OCI-LY1 (cell line): ENCODE measurements around the gene PABPN1L.

Experiments used
- H2AFZ ChIP-seq: fragments of 200-600 bp; sonication (generic), shearing (Covaris generic); 2 replicates; pipeline ENCODE4 v1.6.0; 2014; ENCODE audit warnings: antibody characterized with exemption, mild to moderate bottlenecking, low read length
- H3F3A ChIP-seq: fragments of 200-600 bp; sonication (generic), shearing (Covaris generic); 2 replicates; pipeline ENCODE4 v1.6.0; 2014; ENCODE audit warnings: mild to moderate bottlenecking, antibody characterized with exemption, low read length, moderate library complexity; ENCODE audit not compliant: insufficient read depth
- H3K27ac ChIP-seq: fragments of 200-600 bp; sonication (generic); 2 replicates; pipeline ENCODE4 v1.5.1; 2014; ENCODE audit warnings: low read length, mixed run types, mild to moderate bottlenecking, low read depth; ENCODE audit not compliant: poor library complexity, severe bottlenecking
- H3K27me3 ChIP-seq: fragments of 200-600 bp; sonication (generic); 2 replicates; pipeline ENCODE4 v1.6.0; 2014; ENCODE audit warnings: antibody characterized with exemption, mild to moderate bottlenecking, low read length, moderate library complexity; ENCODE audit not compliant: insufficient read depth
- H3K36me3 ChIP-seq: fragments of 200-600 bp; sonication (generic); 2 replicates; pipeline ENCODE4 v1.6.1; 2014; ENCODE audit warnings: mild to moderate bottlenecking, antibody characterized with exemption, low read length, moderate library complexity, mixed read lengths; ENCODE audit not compliant: insufficient read depth
- H3K4me1 ChIP-seq: fragments of 200-600 bp; sonication (generic); 2 replicates; pipeline ENCODE4 v1.5.1; 2014; ENCODE audit warnings: mild to moderate bottlenecking, low read length, moderate library complexity; ENCODE audit not compliant: insufficient read depth, severe bottlenecking
- H3K4me2 ChIP-seq: fragments of 200-600 bp; sonication (generic), shearing (Covaris generic); 2 replicates; pipeline ENCODE4 v1.6.1; 2014; ENCODE audit warnings: low read length
- H3K4me3 ChIP-seq: fragments of 200-600 bp; sonication (generic); 2 replicates; pipeline ENCODE4 v1.5.1; 2014; ENCODE audit warnings: low read length, low read depth, mild to moderate bottlenecking, mixed read lengths; ENCODE audit not compliant: poor library complexity, severe bottlenecking
- H3K79me2 ChIP-seq: fragments of 200-600 bp; shearing (Covaris generic); 2 replicates; pipeline ENCODE4 v1.6.1; 2016; ENCODE audit warnings: mixed run types, low read length, mixed read lengths; ENCODE audit not compliant: insufficient read depth
- H3K9ac ChIP-seq: fragments of 200-600 bp; sonication (generic), shearing (Covaris generic); 2 replicates; pipeline ENCODE4 v1.6.1; 2014; ENCODE audit warnings: mild to moderate bottlenecking, low read length, mixed read lengths
- H3K9me2 ChIP-seq: fragments of 200-600 bp; sonication (generic), shearing (Covaris generic); 2 replicates; pipeline ENCODE4 v1.6.1; 2014; ENCODE audit warnings: low read depth, mild to moderate bottlenecking, low read length, mixed read lengths
- H3K9me3 ChIP-seq: fragments of 200-600 bp; shearing (Covaris generic); 2 replicates; pipeline ENCODE4 v1.6.1; 2014; ENCODE audit warnings: low read length, mixed read lengths
- H4K20me1 ChIP-seq: fragments of 200-600 bp; sonication (generic), shearing (Covaris generic); 2 replicates; pipeline ENCODE4 v1.6.0; 2016; ENCODE audit warnings: mild to moderate bottlenecking, low read length; ENCODE audit not compliant: insufficient read depth
- EZH2 ChIP-seq: fragments of 200-600 bp; sonication (generic), shearing (Covaris generic); IDR thresholded peaks from 2 replicates; pipeline ENCODE4 v1.8.0; 2017; ENCODE audit warnings: borderline replicate concordance, mixed run types, mild to moderate bottlenecking, antibody characterized with exemption, low read length, moderate library complexity, mixed read lengths
- TF ChIP-seq, protein P1 (sequence below): fragments of 200-600 bp; sonication (generic), shearing (Covaris generic); IDR thresholded peaks from 2 replicates; pipeline ENCODE4 v1.5.1; 2017; ENCODE audit warnings: mild to moderate bottlenecking, antibody characterized with exemption, low read length, moderate library complexity, mixed read lengths

Gene PABPN1L

GRCh38 chr16:88819126-88819525 is 47.3 kb downstream of the PABPN1L start:
- H3K9ac ChIP-seq: no peak overlapping the region
- no peaks in the 10 kb centered on the region for H3K9me2 ChIP-seq
- no peaks in the 10 kb centered on the region for H3K4me1 ChIP-seq
- H3K27me3 ChIP-seq: peaks cover 7% of the 10 kb centered on the region; the same call in 1 of the 2 replicates
- no peaks in the 10 kb centered on the region for H3K79me2 ChIP-seq
- no peak overlapping the region for H3K4me3 ChIP-seq
- H3K36me3 ChIP-seq: no peaks in the 10 kb centered on the region
- no peaks in the 10 kb centered on the region for H3F3A ChIP-seq
- no peak overlapping the region for H3K27ac ChIP-seq
- no peak overlapping the region for H2AFZ ChIP-seq
- TF ChIP-seq, protein P1, sequence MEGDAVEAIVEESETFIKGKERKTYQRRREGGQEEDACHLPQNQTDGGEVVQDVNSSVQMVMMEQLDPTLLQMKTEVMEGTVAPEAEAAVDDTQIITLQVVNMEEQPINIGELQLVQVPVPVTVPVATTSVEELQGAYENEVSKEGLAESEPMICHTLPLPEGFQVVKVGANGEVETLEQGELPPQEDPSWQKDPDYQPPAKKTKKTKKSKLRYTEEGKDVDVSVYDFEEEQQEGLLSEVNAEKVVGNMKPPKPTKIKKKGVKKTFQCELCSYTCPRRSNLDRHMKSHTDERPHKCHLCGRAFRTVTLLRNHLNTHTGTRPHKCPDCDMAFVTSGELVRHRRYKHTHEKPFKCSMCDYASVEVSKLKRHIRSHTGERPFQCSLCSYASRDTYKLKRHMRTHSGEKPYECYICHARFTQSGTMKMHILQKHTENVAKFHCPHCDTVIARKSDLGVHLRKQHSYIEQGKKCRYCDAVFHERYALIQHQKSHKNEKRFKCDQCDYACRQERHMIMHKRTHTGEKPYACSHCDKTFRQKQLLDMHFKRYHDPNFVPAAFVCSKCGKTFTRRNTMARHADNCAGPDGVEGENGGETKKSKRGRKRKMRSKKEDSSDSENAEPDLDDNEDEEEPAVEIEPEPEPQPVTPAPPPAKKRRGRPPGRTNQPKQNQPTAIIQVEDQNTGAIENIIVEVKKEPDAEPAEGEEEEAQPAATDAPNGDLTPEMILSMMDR: no peak
- TF ChIP-seq EZH2: no peak
- H3K9me3 ChIP-seq: no peaks in the 10 kb centered on the region
- H3K4me2 ChIP-seq: no peak overlapping the region
- H4K20me1 ChIP-seq: no peaks in the 10 kb centered on the region

DNA sequence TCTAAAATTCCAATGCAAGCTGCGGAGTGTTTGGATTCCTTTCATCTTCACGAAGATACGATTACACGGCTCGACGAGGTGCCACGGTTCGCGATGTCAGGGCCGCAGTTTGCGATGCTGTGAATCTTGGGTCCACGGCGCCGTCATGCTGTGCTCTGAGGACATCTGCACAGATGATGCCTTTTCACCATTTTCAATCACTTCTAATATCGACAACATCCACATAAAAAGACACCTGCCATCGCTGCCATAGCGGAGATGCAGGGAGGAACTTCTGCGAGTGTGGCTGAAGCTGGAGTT is 47.9 kb downstream of the PABPN1L start:
- no peaks in the 10 kb centered on the region for H3K4me1 ChIP-seq
- no peaks in the 10 kb centered on the region for H3K9me3 ChIP-seq
- TF ChIP-seq, protein P1: no peak
- TF ChIP-seq EZH2: no peak
- no peak overlapping the region for H3K4me3 ChIP-seq
- no peaks in the 10 kb centered on the region for H4K20me1 ChIP-seq
- H3K27me3 ChIP-seq: peaks cover 7% of the 10 kb centered on the region; the same call in 1 of the 2 replicates
- H3K9ac ChIP-seq: no peak overlapping the region
- H3K79me2 ChIP-seq: no peaks in the 10 kb centered on the region
- H3K27ac ChIP-seq: no peak overlapping the region
- no peaks in the 10 kb centered on the region for H3K36me3 ChIP-seq
- no peaks in the 10 kb centered on the region for H3K9me2 ChIP-seq
- H3K4me2 ChIP-seq: no peak overlapping the region
- no peaks in the 10 kb centered on the region for H3F3A ChIP-seq
- H2AFZ ChIP-seq: no peak overlapping the region

- no peaks in the 10 kb centered on the region for H3K9me2 ChIP-seq
- no peak overlapping the region for H3K4me3 ChIP-seq
- H4K20me1 ChIP-seq: no peaks in the 10 kb centered on the region
- TF ChIP-seq EZH2: no peak
- TF ChIP-seq, protein P1: no peak
- H3K79me2 ChIP-seq: no peaks in the 10 kb centered on the region
- H3K27ac ChIP-seq: no peak overlapping the region
- H3K9ac ChIP-seq: no peak overlapping the region
- no peaks in the 10 kb centered on the region for H3K4me1 ChIP-seq
- no peak overlapping the region for H3K4me2 ChIP-seq
- no peak overlapping the region for H2AFZ ChIP-seq
- no peaks in the 10 kb centered on the region for H3K9me3 ChIP-seq
- H3F3A ChIP-seq: no peaks in the 10 kb centered on the region
- no peaks in the 10 kb centered on the region for H3K36me3 ChIP-seq
- H3K27me3 ChIP-seq: peaks cover 7% of the 10 kb centered on the region; the same call in 1 of the 2 replicates
Observed at GRCh38 chr16:88817785-88818574, 48.5 kb downstream of the PABPN1L start.
